Stomach (tissue), 19 donors: ENCODE data around the gene SLC35E1. TPM values are rescaled to one million over a fixed set of nuclear protein-coding genes. Genes with fewer than 3 reads are reported as not detected.

Experiments
- DNase-seq, 2 donors: peaks; one replicate each; pipeline versions ENCODE4 v3.0.0 to v3.0.0-alpha.2; 2013 to 2019
- H3K27ac ChIP-seq, 5 donors: fragments of 200-600 bp in 4 of 5; sonication (generic) in 4 of 5; one replicate each; pipeline ENCODE4 v1.5.1; 2013 to 2019; ENCODE audit warnings: mild to moderate bottlenecking in 1 of 5, moderate library complexity in 1 of 5
- H3K27me3 ChIP-seq, 3 donors: fragments of 200-600 bp; sonication (generic); one replicate each; pipeline ENCODE4 v1.5.1; 2017 to 2019; ENCODE audit warnings: mixed run types in 1 of 3
- H3K36me3 ChIP-seq, 4 donors: fragments of 200-600 bp; sonication (generic); 1 replicate in 3 of 4; 2 replicates in 1 of 4; pipeline ENCODE4 v1.5.1; 2016 to 2019
- H3K4me1 ChIP-seq, 4 donors: fragments of 200-600 bp; sonication (generic); one replicate each; pipeline ENCODE4 v1.5.1; 2016 to 2019
- H3K4me3 ChIP-seq, 4 donors: fragments of 200-600 bp; sonication (generic) in 3 of 4; one replicate each; pipeline ENCODE4 v1.5.1; 2016 to 2019; ENCODE audit warnings: mild to moderate bottlenecking in 1 of 4
- H3K9me3 ChIP-seq, 4 donors: fragments of 200-600 bp; sonication (generic); one replicate each; pipeline ENCODE4 v1.5.1; 2016 to 2019
- EP300 ChIP-seq: sonication (generic); formaldehyde crosslinking; IDR thresholded peaks from one replicate; pipeline ENCODE4 v1.6.1; 2017; ENCODE audit warnings: antibody characterized with exemption
- POLR2A ChIP-seq, 4 donors: fragments of 450-650 bp; IDR thresholded peaks; one replicate each; pipeline ENCODE4 v1.6.1; 2016; ENCODE audit warnings: antibody characterized with exemption in 4 of 4, control low read depth in 2 of 4, mild to moderate bottlenecking in 1 of 4, moderate library complexity in 1 of 4
- POLR2AphosphoS5 ChIP-seq, 3 donors: sonication (generic); formaldehyde crosslinking; IDR thresholded peaks; one replicate each; pipeline ENCODE4 v1.6.1; 2016; ENCODE audit warnings: antibody characterized with exemption in 3 of 3
- WGBS, 5 donors: extraction: QIAGEN DNeasy Blood & Tissue Kit in 3 of 5; methylation state at CpG; one replicate each; pipeline versions ENCODE4 v1.1.5 to v1.1.7; 2013 to 2018; 5-methylcytosine and 5-hydroxymethylcytosine counted together
- intact Hi-C: fragments of 100-400 bp; cut with DNase I; formaldehyde crosslinking; loops from one replicate; pipeline ENCODE4 v1.15.1; 2023; ENCODE audit warnings: low total_unique reads
- long read RNA-seq, 10 donors: transcript quantifications; one replicate each; lab custom pipeline, GENCODE V29; 2026
- polyA plus RNA-seq, 3 donors: library from polyadenylated mRNA; stranded (reverse); fragments of 200-250 nt; gene quantifications; one replicate each; pipeline ENCODE4 v1.2.3, GENCODE V29; 2013
- total RNA-seq, 5 donors: library from RNA; depleted of rRNA; stranded (reverse); fragments of >200 nt; gene quantifications; one replicate each; pipeline versions ENCODE4 v1.1.0 to v1.2.3, GENCODE V29; 2014 to 2016
- TF ChIP-seq, protein P1 (sequence below), 7 experiments: fragments of 450-650 bp in 4 of 7; fragments of 200-600 bp in 3 of 7; sonication (generic) in 3 of 7; IDR thresholded peaks; one replicate each; pipeline ENCODE4 v1.5.1; 2016 to 2019; ENCODE audit warnings: antibody characterized with exemption in 7 of 7, control low read depth in 2 of 7, mild to moderate bottlenecking in 1 of 7
- donor health status: healthy with polysubstance abuse.
- donor health status: Bipolar disorder and iron deficiency.
- donor health status: healthy.

Gene SLC35E1
- 10 to 100 TPM; 18.3 to 63.7 (median 52.5) TPM for total RNA-seq
- polyA plus RNA-seq: 10 to 100 TPM; 16.2 to 21.7 (median 16.8) TPM
- long read RNA-seq, donor 1, full-length matches to known transcripts: 5 of 14 reads
- long read RNA-seq, donor 1, partial matches to known transcripts: 9 of 14 reads
- long read RNA-seq, donor 1, other reads (novel, unspliced or antisense): 0 of 14 reads
- long read RNA-seq, donor 2, full-length matches to known transcripts: 14 of 25 reads
- long read RNA-seq, donor 2, partial matches to known transcripts: 11 of 25 reads
- long read RNA-seq, donor 2, other reads (novel, unspliced or antisense): 0 of 25 reads
- long read RNA-seq, donor 3, full-length matches to known transcripts: 13 of 13 reads
- long read RNA-seq, donor 3, partial matches to known transcripts: 0 of 13 reads
- long read RNA-seq, donor 3, other reads (novel, unspliced or antisense): 0 of 13 reads
- long read RNA-seq, donor 4, partial matches to known transcripts: 0 of 3 reads
- long read RNA-seq, donor 4, other reads (novel, unspliced or antisense): 0 of 3 reads
- long read RNA-seq, donor 5, full-length matches to known transcripts: 13 of 13 reads
- long read RNA-seq, donor 5, partial matches to known transcripts: 0 of 13 reads
- long read RNA-seq, donor 5, other reads (novel, unspliced or antisense): 0 of 13 reads
- long read RNA-seq, donor 6, full-length matches to known transcripts: 21 of 42 reads
- long read RNA-seq, donor 6, partial matches to known transcripts: 21 of 42 reads
- long read RNA-seq, donor 6, other reads (novel, unspliced or antisense): 0 of 42 reads
- long read RNA-seq, donor 7, full-length matches to known transcripts: 15 of 26 reads
- long read RNA-seq, donor 7, partial matches to known transcripts: 11 of 26 reads
- long read RNA-seq, donor 7, other reads (novel, unspliced or antisense): 0 of 26 reads
- long read RNA-seq, donor 8, full-length matches to known transcripts: 15 of 15 reads
- long read RNA-seq, donor 8, partial matches to known transcripts: 0 of 15 reads
- long read RNA-seq, donor 8, other reads (novel, unspliced or antisense): 0 of 15 reads
- long read RNA-seq, donor 9, full-length matches to known transcripts: 13 of 13 reads
- long read RNA-seq, donor 9, partial matches to known transcripts: 0 of 13 reads
- long read RNA-seq, donor 9, other reads (novel, unspliced or antisense): 0 of 13 reads
- long read RNA-seq, donor 10, full-length matches to known transcripts: 2 of 2 reads
- long read RNA-seq, donor 10, partial matches to known transcripts: 0 of 2 reads
- long read RNA-seq, donor 10, other reads (novel, unspliced or antisense): 0 of 2 reads

DNA sequence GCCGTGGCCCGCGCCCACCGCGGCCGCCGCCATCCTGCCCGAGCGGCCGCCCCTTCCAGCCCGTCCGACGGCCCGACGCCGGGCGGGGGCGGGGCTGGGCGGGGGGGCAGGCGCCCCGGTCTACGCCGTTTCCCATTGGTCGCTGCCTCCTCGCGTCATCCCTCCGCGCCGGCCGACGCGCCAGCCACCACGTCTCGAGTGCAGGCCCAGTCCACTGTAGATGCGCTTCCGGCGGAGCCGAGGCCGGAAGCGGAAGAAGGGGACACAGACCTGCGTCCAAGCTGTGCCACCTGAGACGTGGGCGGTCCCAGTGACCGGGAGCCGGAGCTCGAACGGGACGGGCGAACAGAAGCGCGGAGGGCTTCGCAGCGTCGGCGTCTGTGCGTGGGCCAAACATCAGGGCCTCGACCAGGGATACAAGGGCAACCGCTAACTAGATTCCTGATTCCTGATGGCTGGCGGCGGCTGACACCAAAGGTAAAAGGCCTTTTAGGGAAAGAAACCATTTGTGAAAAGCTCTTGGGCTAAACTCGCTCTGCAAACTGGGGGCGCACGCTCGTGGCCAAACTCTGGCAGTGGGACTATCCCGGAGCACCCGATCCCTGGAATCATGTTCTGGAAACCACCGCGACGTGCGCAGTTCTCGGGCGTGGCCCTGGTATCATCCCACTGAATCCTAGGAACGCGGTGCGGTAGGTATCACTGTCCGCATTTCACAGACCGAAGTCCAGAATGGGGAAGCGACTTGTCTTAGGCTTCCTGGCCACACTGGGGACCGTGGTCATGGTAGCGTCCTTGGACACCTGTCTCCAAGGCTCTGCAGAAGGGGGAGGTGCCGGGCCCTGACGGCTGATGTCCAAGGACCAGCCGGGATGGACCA, at the start of gene SLC35E1:
Gene SLC35E1, minus strand, starts transcription at position 84 of the 880 bp plus-strand sequence. Its CDS starts 51 bp downstream, at position 33.
- TF ChIP-seq, protein P1, sequence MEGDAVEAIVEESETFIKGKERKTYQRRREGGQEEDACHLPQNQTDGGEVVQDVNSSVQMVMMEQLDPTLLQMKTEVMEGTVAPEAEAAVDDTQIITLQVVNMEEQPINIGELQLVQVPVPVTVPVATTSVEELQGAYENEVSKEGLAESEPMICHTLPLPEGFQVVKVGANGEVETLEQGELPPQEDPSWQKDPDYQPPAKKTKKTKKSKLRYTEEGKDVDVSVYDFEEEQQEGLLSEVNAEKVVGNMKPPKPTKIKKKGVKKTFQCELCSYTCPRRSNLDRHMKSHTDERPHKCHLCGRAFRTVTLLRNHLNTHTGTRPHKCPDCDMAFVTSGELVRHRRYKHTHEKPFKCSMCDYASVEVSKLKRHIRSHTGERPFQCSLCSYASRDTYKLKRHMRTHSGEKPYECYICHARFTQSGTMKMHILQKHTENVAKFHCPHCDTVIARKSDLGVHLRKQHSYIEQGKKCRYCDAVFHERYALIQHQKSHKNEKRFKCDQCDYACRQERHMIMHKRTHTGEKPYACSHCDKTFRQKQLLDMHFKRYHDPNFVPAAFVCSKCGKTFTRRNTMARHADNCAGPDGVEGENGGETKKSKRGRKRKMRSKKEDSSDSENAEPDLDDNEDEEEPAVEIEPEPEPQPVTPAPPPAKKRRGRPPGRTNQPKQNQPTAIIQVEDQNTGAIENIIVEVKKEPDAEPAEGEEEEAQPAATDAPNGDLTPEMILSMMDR (IDR thresholded peaks at IDR 0.05): no peak
- peak in 1 of 4 donors; percentile 37 for TF ChIP-seq POLR2A (IDR thresholded peaks at IDR 0.05)
- peak; percentile 93 to 99 (median 98) for TF ChIP-seq POLR2AphosphoS5 (IDR thresholded peaks at IDR 0.05)
- TF ChIP-seq EP300: no peak

DNA sequence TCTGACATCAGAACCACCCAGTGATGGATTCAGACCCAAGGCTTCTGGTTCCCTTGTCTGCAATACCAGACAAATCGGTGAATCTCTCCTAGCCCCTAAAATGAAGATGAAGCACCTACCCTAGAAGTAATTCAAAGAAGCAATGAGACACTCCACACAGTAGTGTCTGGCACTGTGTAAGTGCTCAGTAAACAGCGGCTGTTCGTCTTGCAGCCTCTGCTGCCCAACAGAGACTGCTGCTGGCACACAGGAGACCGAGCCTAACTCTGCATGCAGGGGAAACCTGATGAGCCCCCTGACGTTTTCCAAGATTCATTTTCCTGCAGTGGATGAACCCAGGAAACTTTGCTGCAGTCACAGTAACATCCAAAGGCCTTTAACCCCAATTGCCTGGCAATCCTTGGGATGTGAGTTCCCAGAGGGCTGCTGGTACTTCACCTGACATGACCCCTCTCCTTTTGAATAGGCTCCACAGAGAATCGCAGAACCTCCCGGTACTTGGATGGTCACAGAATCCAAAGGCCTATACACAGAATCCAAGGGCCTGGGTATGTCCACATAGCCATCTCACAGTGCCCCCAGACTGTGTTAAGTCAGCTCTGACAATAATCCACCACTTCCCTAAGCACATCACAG, 49.1 kb upstream of the SLC35E1 start:
- intact Hi-C loops: no loop called here
- DNase-seq: no peak
- H3K27ac ChIP-seq: no peak overlapping the region
- H3K4me3 ChIP-seq: no peak overlapping the region
- H3K36me3 ChIP-seq: peaks cover 0 to 19% (median 14%) of the 10 kb centered on the region in 4 donors
- TF ChIP-seq, protein P1 (IDR thresholded peaks at IDR 0.05): no peak
- TF ChIP-seq EP300: no peak
- no peak for TF ChIP-seq POLR2A (IDR thresholded peaks at IDR 0.05)
- no peak for TF ChIP-seq POLR2AphosphoS5 (IDR thresholded peaks at IDR 0.05)
- peaks cover 30 to 81% (median 56%) of the 10 kb centered on the region in 4 donors for H3K4me1 ChIP-seq
- 76 to 81% (median 77%) methylated on average over 7 of the region's 7 CpGs for WGBS, 5 donors
- no peaks in the 10 kb centered on the region for H3K27me3 ChIP-seq
- H3K9me3 ChIP-seq: no peaks in the 10 kb centered on the region

More for the DNA sequence above, at the start of gene SLC35E1:
- Histone ChIP-seq H3K27me3 (no peaks in the 10 kb centered on the region), H3K4me3 (peak within 1 kb of the TSS; percentile 80 to 97 (median 90)), H3K36me3 (peaks cover 22 to 55% (median 52%) of the 10 kb centered on the region in 4 donors), H3K9me3 (no peaks in the 10 kb centered on the region), H3K4me1 (peaks cover 35 to 70% (median 59%) of the 10 kb centered on the region in 4 donors), H3K27ac (peak within 1 kb of the TSS; percentile 88 to 93 (median 91))
- 0% methylated on average over 25 to 82 of the region's 83 CpGs for WGBS, 5 donors
- intact Hi-C loops: loop anchor here (5.0 kb wide), 1 partner anchor 55 kb away; the partner anchor contains the start of gene MED26
- DNase-seq: peak; percentile 97 to 99

DNA sequence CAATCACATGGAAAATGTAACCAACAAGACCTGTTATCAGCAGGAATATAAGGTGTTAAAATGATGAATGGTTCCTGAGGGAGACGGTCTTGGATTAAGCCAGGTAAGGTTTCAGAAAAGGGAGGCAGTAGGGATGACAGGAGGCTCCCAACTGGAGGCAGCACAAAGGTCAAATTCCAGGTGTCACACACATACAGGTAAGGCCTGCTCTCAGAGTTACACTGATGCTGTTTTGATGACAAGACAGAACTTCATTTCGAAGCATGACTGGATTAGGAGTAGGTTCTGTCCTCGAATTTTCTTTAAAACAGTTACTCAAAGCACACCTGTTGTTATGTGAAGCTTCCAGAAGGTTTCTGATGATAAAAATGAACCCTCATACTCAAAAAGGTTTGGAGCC, 48.4 kb upstream of the SLC35E1 start:
- TF ChIP-seq POLR2A (IDR thresholded peaks at IDR 0.05): no peak
- TF ChIP-seq, protein P1 (IDR thresholded peaks at IDR 0.05): no peak
- no peak for TF ChIP-seq EP300
- TF ChIP-seq POLR2AphosphoS5 (IDR thresholded peaks at IDR 0.05): no peak
- Histone ChIP-seq H3K9me3 (no peaks in the 10 kb centered on the region), H3K36me3 (peaks cover 0 to 19% (median 14%) of the 10 kb centered on the region in 4 donors), H3K4me3 (no peak overlapping the region), H3K27me3 (no peaks in the 10 kb centered on the region), H3K27ac (no peak overlapping the region), H3K4me1 (peaks cover 23 to 81% (median 53%) of the 10 kb centered on the region in 4 donors)
- no peak for DNase-seq
- intact Hi-C loops: no loop called here
- WGBS, 5 donors: 59 to 73% (median 60%) methylated on average over 3 of the region's 3 CpGs
